Endothelial cell of umbilical vein (primary cell): Measurements from ENCODE around the gene RHCG. TPM values are rescaled to one million over a fixed set of nuclear protein-coding genes. Genes with fewer than 3 reads are reported as not detected.

Source experiments
- BruUV-seq: library from RNA; stranded (reverse); fragments of 400-500 nt; replicated peaks from 2 replicates; lab custom pipeline; 2021; lab: Mats Ljungman, UMichigan
- CTCF ChIA-PET: fragments of 300-600, 350-600 bp; sonication (Branson Sonifier 250); formaldehyde crosslinking; loops from one replicate; lab custom pipeline; 2021; ENCODE audit warnings: antibody characterized with exemption, inconsistent platforms; lab: Charles Lee
- POLR2A ChIA-PET: fragments of 300-600, 350-600 bp; sonication (Branson Sonifier 250); formaldehyde crosslinking; loops from one replicate; lab custom pipeline; 2021; ENCODE audit warnings: antibody characterized with exemption, inconsistent platforms; lab: Charles Lee
- DNase-seq: peaks from one replicate; pipeline ENCODE4 v3.0.0-alpha.2; 2011; ENCODE audit warnings: low read depth, low spot score
- FAIRE-seq: peaks from 2 replicates; lab custom pipeline; 2011; peaks lifted over from hg19 to GRCh38; lab: Jason Lieb, UNC
- H2AFZ ChIP-seq: 2 replicates; pipeline ENCODE4 v1.6.0; 2012; ENCODE audit warnings: low read depth, low read length, control low read depth, inconsistent platforms
- H3K27ac ChIP-seq: 2 replicates; pipeline ENCODE4 v1.5.1; 2011; ENCODE audit warnings: low read depth, mild to moderate bottlenecking, control low read depth, low read length, moderate library complexity; ENCODE audit not compliant: insufficient read depth
- H3K27me3 ChIP-seq, 2 experiments: 2 replicates each; pipeline versions ENCODE4 v1.6.0 to v1.6.1; 2011; ENCODE audit warnings: low read length in 2 of 2, mixed read lengths in 1 of 2; ENCODE audit not compliant: control insufficient read depth in 2 of 2, insufficient read depth in 2 of 2
- H3K36me3 ChIP-seq, 2 experiments: 2 replicates in 1 of 2; 3 replicates in 1 of 2; pipeline ENCODE4 v1.5.1; 2011; ENCODE audit warnings: low read length in 2 of 2, mild to moderate bottlenecking in 1 of 2, moderate library complexity in 1 of 2; ENCODE audit not compliant: control insufficient read depth in 2 of 2, insufficient read depth in 2 of 2; ENCODE audit errors: extremely low read depth in 1 of 2
- H3K4me1 ChIP-seq: 3 replicates; pipeline ENCODE4 v1.5.1; 2011; ENCODE audit warnings: mild to moderate bottlenecking, low read length; ENCODE audit not compliant: control insufficient read depth, insufficient read depth; ENCODE audit errors: extremely low read depth
- H3K4me2 ChIP-seq: 2 replicates; pipeline ENCODE4 v1.6.1; 2011; ENCODE audit warnings: low read length, control low read depth, mixed read lengths; ENCODE audit not compliant: insufficient read depth
- H3K4me3 ChIP-seq, 3 experiments: fragments of 200-600 bp in 1 of 3; sonication (generic), shearing (Covaris generic) in 1 of 3; replicated peaks in 1 of 3; 2 replicates each; pipeline ENCODE4 v1.5.1; 2011 to 2016; ENCODE audit warnings: control low read depth in 3 of 3, low read length in 3 of 3, mild to moderate bottlenecking in 2 of 3, inconsistent platforms in 1 of 3, low read depth in 1 of 3, moderate library complexity in 1 of 3; ENCODE audit not compliant: insufficient read depth in 1 of 3
- H3K79me2 ChIP-seq: 2 replicates; pipeline ENCODE4 v1.6.0; 2012; ENCODE audit warnings: low read length, inconsistent platforms; ENCODE audit not compliant: control insufficient read depth, insufficient read depth
- H3K9ac ChIP-seq: replicated peaks from 2 replicates; pipeline ENCODE3; 2011; ENCODE audit warnings: low read length, control low read depth; ENCODE audit not compliant: insufficient read depth; ENCODE audit errors: extremely low read depth
- H3K9me1 ChIP-seq: replicated peaks from 3 replicates; pipeline ENCODE4 v1.6.0; 2011; ENCODE audit warnings: mild to moderate bottlenecking, low read length; ENCODE audit not compliant: control insufficient read depth, insufficient read depth; ENCODE audit errors: extremely low read depth
- H3K9me3 ChIP-seq: replicated peaks from 2 replicates; pipeline ENCODE4 v1.5.1; 2012; ENCODE audit warnings: low read length, inconsistent platforms; ENCODE audit not compliant: control insufficient read depth, insufficient read depth
- H4K20me1 ChIP-seq: replicated peaks from 2 replicates; pipeline ENCODE3; 2011; ENCODE audit warnings: mild to moderate bottlenecking, low read length; ENCODE audit not compliant: control insufficient read depth, insufficient read depth; ENCODE audit errors: extremely low read depth
- CTCF ChIP-seq, 2 donors: IDR thresholded peaks; 1 replicate in 1 of 2; 2 replicates in 1 of 2; pipeline ENCODE4 v1.5.1; 2011; ENCODE audit warnings: low read length in 2 of 2, mild to moderate bottlenecking in 2 of 2, moderate library complexity in 2 of 2, control low read depth in 1 of 2, inconsistent platforms in 1 of 2, low read depth in 1 of 2; ENCODE audit not compliant: insufficient read depth in 1 of 2; ENCODE audit errors: extremely low read depth in 1 of 2
- EZH2 ChIP-seq: IDR thresholded peaks from 2 replicates; pipeline ENCODE4 v1.6.1; 2012; ENCODE audit warnings: borderline replicate concordance, low read depth, mild to moderate bottlenecking, moderate library complexity, low read length, inconsistent platforms; ENCODE audit not compliant: severe bottlenecking
- FOS ChIP-seq: IDR thresholded peaks from 2 replicates; pipeline ENCODE4 v1.6.1; 2011; ENCODE audit warnings: mild to moderate bottlenecking, low read length, moderate library complexity, borderline replicate concordance; ENCODE audit not compliant: insufficient read depth
- GATA2 ChIP-seq: IDR thresholded peaks from 2 replicates; pipeline ENCODE4 v1.7.0; 2011; ENCODE audit warnings: low read depth, mild to moderate bottlenecking, moderate library complexity, mixed read lengths, low read length; ENCODE audit not compliant: insufficient read length, insufficient read depth
- JUN ChIP-seq: IDR thresholded peaks from 2 replicates; pipeline ENCODE4 v1.6.1; 2011; ENCODE audit warnings: borderline replicate concordance, low read depth; ENCODE audit not compliant: insufficient read length, insufficient read depth
- MAX ChIP-seq: IDR thresholded peaks from 2 replicates; pipeline ENCODE4 v1.6.1; 2011; ENCODE audit not compliant: insufficient read depth, insufficient read length
- MYC ChIP-seq: IDR thresholded peaks from one replicate; pipeline ENCODE4 v1.6.1; 2011; ENCODE audit warnings: mild to moderate bottlenecking, low read depth, low read length
- POLR2A ChIP-seq: IDR thresholded peaks from 2 replicates; pipeline ENCODE4 v1.6.1; 2012; ENCODE audit warnings: low read depth, mild to moderate bottlenecking, control low read depth, low read length
- POLR2AphosphoS5 ChIP-seq: IDR thresholded peaks from 2 replicates; pipeline ENCODE4 v1.6.1; 2012; ENCODE audit warnings: low read depth, mild to moderate bottlenecking, control low read depth, low read length, moderate library complexity; ENCODE audit not compliant: insufficient read depth
- dilution Hi-C: fragments of 300-500 bp; cut with MboI; formaldehyde crosslinking; loops from one replicate; pipeline ENCODE4 v1.15.0; 2019; ENCODE audit warnings: low sequenced_read_pairs; ENCODE audit not compliant: extremely low pct_ligation_motif_present
- intact Hi-C: fragments of 100-400 bp; cut with micrococcal nuclease; formaldehyde crosslinking; loops from one replicate; pipeline ENCODE4 v1.10.0; 2022
- polyA plus RNA-seq, 4 experiments: library from polyadenylated mRNA; depleted of rRNA in 3 of 4; stranded (reverse) in 3 of 4; unstranded in 1 of 4; fragments of >200 nt; gene quantifications; 2 replicates each; pipeline versions ENCODE4 v1.2.1 to v1.2.3, GENCODE V29; 2011 to 2012; ENCODE audit warnings: missing spikeins in 1 of 4
- total RNA-seq: library from RNA; stranded (reverse); gene quantifications from 2 replicates; pipeline ENCODE4 v1.2.3, GENCODE V29; 2021

Gene RHCG
- total and polyA plus RNA-seq, 2 donors (not counting 3 experiments of a cell fraction or from before 2014, with no cell fraction given): not detected

- H3K4me1 ChIP-seq: no peaks in the 10 kb centered on the region
- ChIA-PET CTCF (interaction anchor here (1.6 to 1.7 kb wide), 2 partner anchors 38 to 122 kb away, joined by 5 to 6 read pairs; no protein-coding TSS in a partner anchor), POLR2A (no interaction called here)
- FAIRE-seq: no peak
- no peak overlapping the region for H3K9ac ChIP-seq
- no peak overlapping the region for H3K4me3 ChIP-seq
- H3K9me3 ChIP-seq: no peaks in the 10 kb centered on the region
- H3K4me2 ChIP-seq: no peak overlapping the region
- DNase-seq: no peak
- H3K9me1 ChIP-seq: no peaks in the 10 kb centered on the region
- H3K36me3 ChIP-seq: no peaks in the 10 kb centered on the region
- no peak overlapping the region for H2AFZ ChIP-seq
- intact Hi-C loops: no loop called here
- no peak for TF ChIP-seq MAX
- TF ChIP-seq MYC: no peak
- TF ChIP-seq POLR2AphosphoS5: no peak
- TF ChIP-seq EZH2: no peak
- no peak for TF ChIP-seq GATA2
- TF ChIP-seq JUN: no peak
- TF ChIP-seq POLR2A: no peak
- no peak for TF ChIP-seq CTCF (IDR thresholded peaks at IDR 0.05; ENCODE audit: extremely low read depth in 1 of 2, insufficient read depth in 1 of 2, low read depth in 1 of 2, low read length in 2 of 2)
- no peak for TF ChIP-seq FOS
- no peaks in the 10 kb centered on the region for H4K20me1 ChIP-seq
- dilution Hi-C loops: no loop called here
- H3K27me3 ChIP-seq: peaks cover 0 to 2% of the 10 kb centered on the region in 2 experiments
- no peaks in the 10 kb centered on the region for H3K79me2 ChIP-seq
- BruUV-seq: no TSS peak
- no peak overlapping the region for H3K27ac ChIP-seq
Observed at GRCh38 chr15:89480505-89480904, 15.9 kb downstream of the RHCG start.
